Spinal cord (tissue), 10 donors: ENCODE results near the gene FBXO46. TPM values are rescaled to one million over a fixed set of nuclear protein-coding genes. Genes with fewer than 3 reads are reported as not detected.

Experiments
- DNase-seq, 6 donors: peaks; one replicate each; pipeline versions ENCODE4 v3.0.0 to v3.0.0-alpha.2; 2013 to 2015; ENCODE audit warnings: low spot score in 6 of 6, low read depth in 4 of 6
- H3K27ac ChIP-seq: one replicate; pipeline ENCODE4 v1.5.1; 2013; ENCODE audit warnings: low read depth, low read length, control low read depth
- H3K27me3 ChIP-seq: one replicate; pipeline ENCODE4 v1.6.1; 2013; ENCODE audit warnings: low read length; ENCODE audit not compliant: control insufficient read depth, insufficient read depth
- H3K36me3 ChIP-seq: one replicate; pipeline ENCODE4 v1.6.1; 2013; ENCODE audit warnings: low read length; ENCODE audit not compliant: control insufficient read depth, insufficient read depth
- H3K4me1 ChIP-seq: one replicate; pipeline ENCODE4 v1.6.1; 2013; ENCODE audit warnings: low read length; ENCODE audit not compliant: control insufficient read depth, insufficient read depth
- H3K4me3 ChIP-seq: one replicate; pipeline ENCODE4 v1.5.1; 2013; ENCODE audit warnings: low read depth, low read length, control low read depth
- H3K9me3 ChIP-seq: one replicate; pipeline ENCODE4 v1.6.1; 2013; ENCODE audit warnings: low read length; ENCODE audit not compliant: control insufficient read depth, insufficient read depth
- WGBS: methylation state at CpG from one replicate; pipeline ENCODE4 v1.1.5; 2013; ENCODE audit warnings: missing lambda C conversion rate; ENCODE audit not compliant: insufficient coverage; 5-methylcytosine and 5-hydroxymethylcytosine counted together
- polyA plus RNA-seq, 2 donors: library from polyadenylated mRNA; unstranded; fragments of 120-200 nt; gene quantifications; one replicate each; pipeline ENCODE4 v1.2.1, GENCODE V29; 2013; ENCODE audit not compliant: insufficient read length in 2 of 2
- total RNA-seq, 2 donors: library from RNA; depleted of rRNA in 1 of 2; stranded (reverse); fragments of 120-200 nt in 1 of 2; fragments of >200 nt in 1 of 2; gene quantifications; one replicate each; pipeline versions ENCODE4 v1.2.3 to v1.2.4, GENCODE V29; 2013 to 2014
- donor health status: healthy.

The FBXO46 gene
- total and polyA plus RNA-seq, 4 donors = 3.5 to 13.6 (median 11.2) TPM

- peaks cover 76% of the 10 kb centered on the region for H3K4me1 ChIP-seq
- no peaks in the 10 kb centered on the region for H3K9me3 ChIP-seq
- peak overlapping the region; percentile 67 for H3K4me3 ChIP-seq
- DNase-seq = no peak
- 28% methylated on average over 24 of the region's 24 CpGs for WGBS
- H3K27me3 ChIP-seq = peaks cover 32% of the 10 kb centered on the region
- H3K36me3 ChIP-seq = peaks cover 31% of the 10 kb centered on the region
- H3K27ac ChIP-seq = peak overlapping the region; percentile 98
Measured at GRCh38 chr19:45766869-45767346, 36.2 kb upstream of the FBXO46 start.

DNA sequence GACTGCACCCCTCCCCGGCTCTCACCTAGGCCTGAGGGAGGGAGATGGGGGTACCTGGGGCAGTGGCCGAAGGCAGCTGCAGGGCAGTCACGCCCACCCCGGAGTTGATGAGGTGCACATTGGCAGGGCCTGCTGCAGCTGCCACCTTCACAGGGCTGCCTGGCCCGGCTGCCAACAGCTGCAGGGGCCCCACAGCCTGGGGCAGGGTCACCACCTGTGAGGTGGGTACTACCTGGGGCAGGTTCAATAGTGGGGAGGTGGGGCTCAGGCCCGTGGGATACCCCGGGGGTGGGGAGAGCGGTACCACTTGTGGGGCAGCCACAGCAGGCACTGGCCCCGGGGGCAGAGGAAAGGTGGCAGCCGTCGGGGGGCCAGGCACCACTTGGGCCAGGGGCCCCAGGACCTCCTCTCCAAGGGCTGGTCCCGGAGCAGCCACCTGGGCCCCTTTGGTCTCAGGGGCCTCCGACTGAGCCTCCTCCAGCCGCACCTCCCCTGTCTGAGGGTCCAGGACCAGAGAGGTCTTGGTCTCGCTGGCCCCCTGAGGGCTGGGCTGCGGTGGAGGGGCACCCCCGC lies 35.7 kb upstream of the FBXO46 start:
- peak overlapping the region; percentile 98 for H3K27ac ChIP-seq
- H3K27me3 ChIP-seq = peaks cover 32% of the 10 kb centered on the region
- H3K4me3 ChIP-seq = peak overlapping the region; percentile 67
- H3K9me3 ChIP-seq = no peaks in the 10 kb centered on the region
- peaks cover 26% of the 10 kb centered on the region for H3K36me3 ChIP-seq
- H3K4me1 ChIP-seq = peaks cover 72% of the 10 kb centered on the region
- 74% methylated on average over 17 of the region's 17 CpGs for WGBS
- DNase-seq = no peak

GRCh38 chr19:45765702-45766295 lies 35.1 kb upstream of the FBXO46 start:
- DNase-seq = no peak
- no peaks in the 10 kb centered on the region for H3K9me3 ChIP-seq
- peaks cover 20% of the 10 kb centered on the region for H3K36me3 ChIP-seq
- no peak overlapping the region for H3K4me3 ChIP-seq
- WGBS = 67% methylated on average over 22 of the region's 23 CpGs
- H3K27ac ChIP-seq = peak overlapping the region; percentile 98
- H3K4me1 ChIP-seq = peaks cover 66% of the 10 kb centered on the region
- H3K27me3 ChIP-seq = peaks cover 32% of the 10 kb centered on the region

GRCh38 chr19:45764945-45765701 lies 34.4 kb upstream of the FBXO46 start:
- WGBS = 48% methylated on average over 14 of the region's 21 CpGs
- Histone ChIP-seq H3K27me3 (peaks cover 32% of the 10 kb centered on the region), H3K27ac (no peak overlapping the region), H3K9me3 (no peaks in the 10 kb centered on the region), H3K4me1 (peaks cover 61% of the 10 kb centered on the region), H3K36me3 (peaks cover 20% of the 10 kb centered on the region), H3K4me3 (no peak overlapping the region)
- no peak for DNase-seq

GRCh38 chr19:45764475-45764874 lies 33.8 kb upstream of the FBXO46 start:
- Histone ChIP-seq H3K9me3 (no peaks in the 10 kb centered on the region), H3K4me1 (peaks cover 54% of the 10 kb centered on the region), H3K36me3 (peaks cover 20% of the 10 kb centered on the region), H3K4me3 (no peak overlapping the region), H3K27me3 (peaks cover 32% of the 10 kb centered on the region), H3K27ac (no peak overlapping the region)
- DNase-seq = no peak
- WGBS = 50% methylated on average over 3 of the region's 6 CpGs

GRCh38 chr19:45763691-45764294 lies 33.1 kb upstream of the FBXO46 start:
- WGBS = 42% methylated on average over 25 of the region's 27 CpGs
- DNase-seq = no peak
- peaks cover 20% of the 10 kb centered on the region for H3K36me3 ChIP-seq
- H3K27ac ChIP-seq = no peak overlapping the region
- peaks cover 49% of the 10 kb centered on the region for H3K4me1 ChIP-seq
- H3K27me3 ChIP-seq = peaks cover 30% of the 10 kb centered on the region
- H3K9me3 ChIP-seq = no peaks in the 10 kb centered on the region
- H3K4me3 ChIP-seq = no peak overlapping the region

DNA sequence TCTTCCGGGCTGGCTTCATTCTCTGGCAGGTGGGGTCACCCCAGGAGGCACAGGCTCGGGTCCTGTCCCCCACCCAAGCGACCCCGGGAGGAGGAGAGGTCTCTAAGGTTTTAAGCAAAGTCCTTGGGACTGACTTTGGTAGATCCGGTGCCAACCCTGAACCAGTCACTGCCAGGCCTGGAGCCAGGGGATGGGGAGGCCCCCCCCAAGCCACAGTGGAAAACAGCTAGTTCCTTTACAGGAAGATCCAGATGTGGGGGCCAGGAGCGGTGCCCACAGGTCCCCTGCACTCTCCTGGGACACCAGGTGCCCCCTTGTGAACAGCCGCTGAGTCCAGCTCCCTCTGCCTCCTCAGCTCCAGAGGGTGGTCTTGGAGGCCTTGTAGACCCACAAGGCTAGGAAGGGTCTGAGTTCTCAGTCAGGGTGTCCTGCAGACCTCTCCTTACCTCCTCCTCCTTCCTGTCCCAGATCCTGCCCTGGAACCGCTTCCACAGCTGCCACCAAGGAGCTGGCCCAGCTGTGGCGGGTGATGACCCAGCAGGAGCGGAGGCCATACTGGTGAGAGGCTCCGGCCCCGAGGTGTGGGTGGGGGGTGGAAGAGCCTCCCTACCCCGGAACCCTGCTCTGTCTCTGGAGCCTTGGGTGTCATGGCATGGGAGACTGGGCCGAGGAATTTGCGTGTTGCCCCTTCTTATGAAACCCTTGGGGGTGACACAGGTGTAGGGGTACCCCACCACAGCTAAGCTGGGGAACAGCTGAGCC lies 32.4 kb upstream of the FBXO46 start:
- no peak for DNase-seq
- no peak overlapping the region for H3K4me3 ChIP-seq

GRCh38 chr19:45761714-45762113 lies 31.0 kb upstream of the FBXO46 start:
- H3K27ac ChIP-seq = no peak overlapping the region
- H3K9me3 ChIP-seq = no peaks in the 10 kb centered on the region
- peaks cover 15% of the 10 kb centered on the region for H3K27me3 ChIP-seq
- H3K36me3 ChIP-seq = peaks cover 18% of the 10 kb centered on the region
- WGBS = 63% methylated on average over 17 of the region's 17 CpGs
- no peak overlapping the region for H3K4me3 ChIP-seq
- DNase-seq = no peak
- H3K4me1 ChIP-seq = peaks cover 34% of the 10 kb centered on the region

More for the DNA sequence above, 32.4 kb upstream of the FBXO46 start:
- Histone ChIP-seq H3K27ac (no peak overlapping the region), H3K4me1 (peaks cover 47% of the 10 kb centered on the region), H3K9me3 (no peaks in the 10 kb centered on the region), H3K27me3 (peaks cover 29% of the 10 kb centered on the region), H3K36me3 (peaks cover 20% of the 10 kb centered on the region)
- WGBS = 91% methylated on average over 11 of the region's 15 CpGs

DNA sequence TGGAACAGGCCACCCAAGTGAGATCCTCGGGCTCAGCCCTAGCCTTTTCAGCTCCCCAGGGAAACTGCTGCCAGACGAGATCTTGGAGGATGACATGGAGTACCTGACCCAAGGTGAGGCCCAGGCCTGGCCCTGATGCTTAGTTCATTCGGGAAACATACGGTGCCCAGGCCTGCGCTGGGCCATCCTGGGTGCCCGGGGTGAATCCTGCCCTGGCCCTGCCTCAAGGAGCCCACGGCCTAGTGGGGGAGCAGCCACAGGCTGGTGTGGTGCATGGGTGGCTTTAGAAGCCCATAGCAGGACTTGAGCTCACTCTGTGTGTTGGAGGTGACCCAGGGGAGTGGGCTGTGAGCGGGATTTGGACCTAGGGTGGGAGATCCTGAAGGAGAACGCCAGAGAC lies 28.2 kb upstream of the FBXO46 start:
- WGBS = 81% methylated on average over 8 of the region's 9 CpGs
- H3K27me3 ChIP-seq = peaks cover 2% of the 10 kb centered on the region
- no peaks in the 10 kb centered on the region for H3K36me3 ChIP-seq
- H3K27ac ChIP-seq = no peak overlapping the region
- H3K4me3 ChIP-seq = no peak overlapping the region
- peaks cover 6% of the 10 kb centered on the region for H3K4me1 ChIP-seq
- no peaks in the 10 kb centered on the region for H3K9me3 ChIP-seq
- no peak for DNase-seq
